Naive thymus-derived CD4-positive, alpha-beta T cell (primary cell): ENCODE data around the gene C2CD2. TPM values are rescaled to one million over a fixed set of nuclear protein-coding genes. Genes with fewer than 3 reads are reported as not detected.

Source experiments
- ATAC-seq: fragments of 150-1000 bp; cut with Tn5 transposase; 2 replicates; pipeline ENCODE4 v1.10.0; 2021; ENCODE audit warnings: mild to moderate bottlenecking, moderate library complexity
- CTCF ChIA-PET: fragments of 350-600 bp; sonication (Branson Sonifier 250); formaldehyde crosslinking; loops from one replicate; lab custom pipeline; 2021; ENCODE audit warnings: antibody characterized with exemption; lab: Charles Lee
- POLR2A ChIA-PET: fragments of 350-600 bp; sonication (Branson Sonifier 250); formaldehyde crosslinking; loops from one replicate; lab custom pipeline; 2021; ENCODE audit warnings: antibody characterized with exemption, inconsistent platforms; lab: Charles Lee
- DNase-seq, 9 donors: peaks; one replicate each; pipeline versions ENCODE4 v3.0.0 to v3.0.0-alpha.2; 2020 to 2022; ENCODE audit warnings: mixed read lengths in 1 of 9
- H3K27ac ChIP-seq: one replicate; pipeline ENCODE4 v1.7.0; 2013; ENCODE audit warnings: mild to moderate bottlenecking, low read depth, low read length, moderate library complexity
- H3K27me3 ChIP-seq, 2 donors: one replicate each; pipeline ENCODE4 v1.7.0; 2013; ENCODE audit warnings: low read length in 2 of 2, mild to moderate bottlenecking in 2 of 2, moderate library complexity in 2 of 2; ENCODE audit not compliant: control insufficient read depth in 2 of 2, insufficient read depth in 2 of 2
- H3K36me3 ChIP-seq, 3 experiments: 1 replicate in 2 of 3; 2 replicates in 1 of 3; pipeline ENCODE4 v1.7.0; 2013; ENCODE audit warnings: low read length in 3 of 3, mild to moderate bottlenecking in 3 of 3, moderate library complexity in 1 of 3; ENCODE audit not compliant: insufficient read depth in 3 of 3, control insufficient read depth in 2 of 3
- H3K4me1 ChIP-seq, 2 donors: one replicate each; pipeline ENCODE4 v1.7.0; 2013; ENCODE audit warnings: low read length in 2 of 2, mild to moderate bottlenecking in 2 of 2, moderate library complexity in 1 of 2; ENCODE audit not compliant: control insufficient read depth in 2 of 2, insufficient read depth in 2 of 2
- H3K4me3 ChIP-seq: 2 replicates; pipeline ENCODE4 v1.7.0; 2013; ENCODE audit warnings: mild to moderate bottlenecking, low read length
- H3K9me3 ChIP-seq, 3 experiments: 1 replicate in 2 of 3; 2 replicates in 1 of 3; pipeline ENCODE4 v1.7.0; 2013; ENCODE audit warnings: low read length in 3 of 3; ENCODE audit not compliant: control insufficient read depth in 2 of 3
- H3K27ac Mint-ChIP-seq, 9 donors: one replicate each; pipeline ENCODE4 v1.8.0; 2020 to 2022; ENCODE audit warnings: mixed read lengths in 9 of 9, mild to moderate bottlenecking in 8 of 9, moderate library complexity in 5 of 9, inconsistent platforms in 2 of 9
- H3K27me3 Mint-ChIP-seq, 5 donors: one replicate each; pipeline ENCODE4 v1.8.0; 2021 to 2022; ENCODE audit warnings: mixed read lengths in 5 of 5, mild to moderate bottlenecking in 1 of 5
- H3K36me3 Mint-ChIP-seq, 5 donors: one replicate each; pipeline ENCODE4 v1.8.0; 2020 to 2022; ENCODE audit warnings: mixed read lengths in 5 of 5, mild to moderate bottlenecking in 3 of 5, inconsistent platforms in 1 of 5
- H3K4me1 Mint-ChIP-seq, 7 donors: one replicate each; pipeline ENCODE4 v1.8.0; 2020 to 2022; ENCODE audit warnings: mixed read lengths in 7 of 7, mild to moderate bottlenecking in 3 of 7, inconsistent platforms in 1 of 7
- H3K4me3 Mint-ChIP-seq, 10 donors: one replicate each; pipeline ENCODE4 v1.8.0; 2020 to 2022; ENCODE audit warnings: mild to moderate bottlenecking in 10 of 10, mixed read lengths in 10 of 10, moderate library complexity in 6 of 10, inconsistent platforms in 2 of 10
- H3K9me3 Mint-ChIP-seq, 11 donors: one replicate each; pipeline ENCODE4 v1.8.0; 2020 to 2022; ENCODE audit warnings: mixed read lengths in 11 of 11, mild to moderate bottlenecking in 4 of 11, inconsistent platforms in 1 of 11, moderate library complexity in 1 of 11
- intact Hi-C, 2 donors: fragments of 100-400 bp; cut with micrococcal nuclease; formaldehyde crosslinking; loops; one replicate each; pipeline ENCODE4 v1.15.1; 2023
- polyA plus RNA-seq, 2 donors: library from polyadenylated mRNA; unstranded; fragments of 300-500 nt; fragmentation: Illumina TruSeq; gene quantifications; one replicate each; pipeline ENCODE4 v1.2.3, GENCODE V29; 2021
- total RNA-seq, 6 experiments: library from RNA in 5 of 6; stranded (reverse) in 5 of 6; gene quantifications; 1 replicate in 5 of 6; 2 replicates in 1 of 6; pipeline ENCODE4 v1.2.3 and lab custom pipeline; 2021 to 2026

C2CD2 gene
- total and polyA plus RNA-seq, 7 experiments from 2014 or later: 2.8 to 14.8 (median 10.0) TPM

- CTCF ChIA-PET: no interaction called here
- H3K27ac Mint-ChIP-seq: peak overlapping the region in 2 of 9 donors; percentile 14 to 23
These were observed 104.7 kb downstream of the C2CD2 start for GRCh38 chr21:41848958-41849580.

GRCh38 chr21:41848533-41848932, 105.3 kb downstream of the C2CD2 start:
- ATAC-seq: no peak
- Histone ChIP-seq H3K4me1 (no peaks in the 10 kb centered on the region), H3K4me3 (no peak overlapping the region), H3K27me3 (no peaks in the 10 kb centered on the region), H3K36me3 (peaks cover 0 to 54% (median 3%) of the 10 kb centered on the region in 3 experiments), H3K27ac (no peak overlapping the region), H3K9me3 (no peaks in the 10 kb centered on the region)
- intact Hi-C loops: no loop called here
- Mint-ChIP-seq H3K36me3 (peaks cover 0 to 39% (median 8%) of the 10 kb centered on the region in 5 donors), H3K4me1 (peaks cover 0 to 4% (median 0%) of the 10 kb centered on the region in 7 donors), H3K27ac (peak overlapping the region in 1 of 9 donors; percentile 23), H3K4me3 (no peak overlapping the region), H3K9me3 (no peaks in the 10 kb centered on the region), H3K27me3 (no peaks in the 10 kb centered on the region)
- ChIA-PET CTCF (no interaction called here), POLR2A (no interaction called here)
- DNase-seq: no peak

More at GRCh38 chr21:41848958-41849580, 104.7 kb downstream of the C2CD2 start:
- H3K4me3 ChIP-seq: no peak overlapping the region
- Mint-ChIP-seq H3K9me3 (no peaks in the 10 kb centered on the region), H3K36me3 (peaks cover under 1 to 39% (median 8%) of the 10 kb centered on the region in 5 donors), H3K4me3 (no peak overlapping the region), H3K4me1 (peaks cover 0 to 4% (median 0%) of the 10 kb centered on the region in 7 donors), H3K27me3 (no peaks in the 10 kb centered on the region)
- no peak overlapping the region for H3K27ac ChIP-seq
- intact Hi-C loops: no loop called here
- no peaks in the 10 kb centered on the region for H3K4me1 ChIP-seq
- POLR2A ChIA-PET: no interaction called here
- H3K36me3 ChIP-seq: peaks cover 0 to 58% (median 3%) of the 10 kb centered on the region in 3 experiments
- no peaks in the 10 kb centered on the region for H3K9me3 ChIP-seq
- ATAC-seq (no peak), DNase-seq (no peak)
- no peaks in the 10 kb centered on the region for H3K27me3 ChIP-seq

GRCh38 chr21:41847066-41847804, 106.6 kb downstream of the C2CD2 start:
- H3K4me3 ChIP-seq: no peak overlapping the region
- Mint-ChIP-seq H3K36me3 (peaks cover 0 to 36% (median 13%) of the 10 kb centered on the region in 5 donors), H3K27ac (no peak overlapping the region), H3K27me3 (no peaks in the 10 kb centered on the region), H3K9me3 (no peaks in the 10 kb centered on the region), H3K4me1 (peaks cover 0 to 4% (median 0%) of the 10 kb centered on the region in 7 donors), H3K4me3 (no peak overlapping the region)
- ChIA-PET CTCF (no interaction called here), POLR2A (no interaction called here)
- no peaks in the 10 kb centered on the region for H3K4me1 ChIP-seq
- H3K27me3 ChIP-seq: no peaks in the 10 kb centered on the region
- ATAC-seq (no peak), DNase-seq (no peak)
- no peaks in the 10 kb centered on the region for H3K9me3 ChIP-seq
- H3K27ac ChIP-seq: no peak overlapping the region
- intact Hi-C loops: no loop called here
- peaks cover 0 to 43% (median 3%) of the 10 kb centered on the region in 3 experiments for H3K36me3 ChIP-seq

GRCh38 chr21:41846536-41846935, 107.3 kb downstream of the C2CD2 start:
- POLR2A ChIA-PET: no interaction called here
- Mint-ChIP-seq H3K27ac (no peak overlapping the region), H3K36me3 (peaks cover 0 to 43% (median 19%) of the 10 kb centered on the region in 5 donors), H3K4me1 (peaks cover 0 to 4% (median 0%) of the 10 kb centered on the region in 7 donors), H3K9me3 (peaks cover 0 to 2% (median 0%) of the 10 kb centered on the region in 11 donors), H3K27me3 (no peaks in the 10 kb centered on the region), H3K4me3 (no peak overlapping the region)
- H3K4me3 ChIP-seq: no peak overlapping the region
- CTCF ChIA-PET: no interaction called here
- H3K27ac ChIP-seq: no peak overlapping the region
- no peak for ATAC-seq
- no peaks in the 10 kb centered on the region for H3K9me3 ChIP-seq
- intact Hi-C loops: no loop called here
- H3K36me3 ChIP-seq: peaks cover 0 to 36% (median 3%) of the 10 kb centered on the region in 3 experiments
- no peaks in the 10 kb centered on the region for H3K4me1 ChIP-seq
- no peak for DNase-seq
- no peaks in the 10 kb centered on the region for H3K27me3 ChIP-seq

GRCh38 chr21:41846033-41846317, 107.8 kb downstream of the C2CD2 start:
- Mint-ChIP-seq H3K4me3 (no peak overlapping the region), H3K4me1 (peaks cover 0 to 4% (median 0%) of the 10 kb centered on the region in 7 donors), H3K36me3 (peaks cover 3 to 43% (median 25%) of the 10 kb centered on the region in 5 donors), H3K27me3 (no peaks in the 10 kb centered on the region), H3K9me3 (peaks cover under 1 to 7% (median 3%) of the 10 kb centered on the region in 11 donors), H3K27ac (peak overlapping the region in 2 of 9 donors; percentile 5 to 31)
- Histone ChIP-seq H3K4me3 (no peak overlapping the region), H3K9me3 (no peaks in the 10 kb centered on the region), H3K27ac (no peak overlapping the region), H3K36me3 (peaks cover 0 to 31% (median 3%) of the 10 kb centered on the region in 3 experiments), H3K27me3 (no peaks in the 10 kb centered on the region), H3K4me1 (no peaks in the 10 kb centered on the region)
- DNase-seq: no peak
- ChIA-PET CTCF (no interaction called here), POLR2A (no interaction called here)
- no peak for ATAC-seq
- intact Hi-C loops: no loop called here

DNA sequence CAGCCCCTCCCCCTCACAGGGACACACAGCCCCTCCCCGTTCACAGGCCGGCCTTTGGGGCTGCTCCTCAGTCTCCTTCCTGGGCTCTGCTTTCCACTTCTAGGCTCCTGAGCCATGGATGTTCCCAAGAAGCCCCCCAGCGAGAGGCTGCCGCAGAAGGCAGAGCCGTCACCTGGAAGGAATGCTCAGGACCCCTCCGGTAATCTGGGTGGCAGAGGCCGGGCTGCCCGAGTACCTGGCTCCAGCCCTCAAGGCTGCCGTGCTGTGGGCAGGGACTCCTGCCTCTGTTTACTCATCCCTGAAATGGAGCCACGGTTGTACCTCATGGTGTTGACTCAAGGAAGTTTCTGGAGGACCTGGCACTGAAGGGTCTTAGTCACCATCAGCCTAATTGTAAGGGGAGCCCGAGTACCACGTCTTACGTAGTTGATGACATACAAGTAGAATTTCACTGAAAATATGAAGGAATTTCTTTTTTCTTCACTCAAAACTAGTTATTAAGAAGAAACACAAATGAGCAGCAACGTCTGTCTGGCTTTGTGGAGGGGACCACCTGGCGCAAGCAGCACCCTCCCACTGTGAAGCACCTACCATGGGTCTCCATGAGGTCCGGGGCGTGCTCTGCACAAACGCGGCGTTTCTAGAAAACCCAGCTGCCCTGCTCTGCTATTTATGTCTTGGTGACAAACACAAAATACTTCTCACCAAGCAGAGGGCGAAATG, 108.3 kb downstream of the C2CD2 start:
- Mint-ChIP-seq H3K36me3 (peaks cover 7 to 43% (median 30%) of the 10 kb centered on the region in 5 donors), H3K27ac (peak overlapping the region in 1 of 9 donors; percentile 5)
- CTCF ChIA-PET: no interaction called here

More for the DNA sequence above, 108.3 kb downstream of the C2CD2 start:
- peaks cover 0 to 29% (median 3%) of the 10 kb centered on the region in 3 experiments for H3K36me3 ChIP-seq
- DNase-seq (no peak), ATAC-seq (no peak)
- POLR2A ChIA-PET: no interaction called here
- no peak overlapping the region for H3K27ac ChIP-seq
- Mint-ChIP-seq H3K4me3 (no peak overlapping the region), H3K27me3 (no peaks in the 10 kb centered on the region), H3K9me3 (peaks cover 1 to 12% (median 5%) of the 10 kb centered on the region in 11 donors), H3K4me1 (peaks cover 0 to 4% (median 0%) of the 10 kb centered on the region in 7 donors)
- H3K4me3 ChIP-seq: no peak overlapping the region
- intact Hi-C loops: no loop called here
- H3K9me3 ChIP-seq: no peaks in the 10 kb centered on the region
- no peaks in the 10 kb centered on the region for H3K4me1 ChIP-seq
- H3K27me3 ChIP-seq: no peaks in the 10 kb centered on the region
